ENCODE data around the gene LGALS9B.
"Not testable (repeated sequence)": the region's sequence is repeated elsewhere in the genome, so short reads cannot be mapped to it uniquely, and the experiment has no call there.

The LGALS9B gene

DNA sequence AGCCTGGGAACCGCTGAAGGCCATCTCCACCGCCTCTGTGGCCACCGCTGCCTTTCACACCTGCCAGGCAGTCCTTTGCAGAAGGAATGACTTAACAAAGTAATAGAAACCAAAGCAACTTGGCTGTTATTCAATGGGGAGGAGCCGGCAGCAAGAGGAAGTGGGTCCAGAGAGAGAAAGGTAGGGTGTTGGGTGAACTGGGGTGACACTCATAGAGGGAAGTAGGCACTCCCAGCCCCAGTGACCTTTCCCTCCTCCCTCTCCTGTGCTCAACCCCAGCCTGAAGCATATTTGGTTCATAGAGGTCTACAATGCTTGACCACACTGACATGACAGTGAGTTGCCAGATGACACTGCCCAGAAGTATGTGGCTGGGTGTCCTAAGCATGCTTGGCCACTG lies at the start of gene LGALS9B:
TSS of gene LGALS9B (minus strand) at position 93 of the 400 bp plus-strand sequence. CDS start at position 24, 69 bp downstream.
- not testable (repeated sequence) for DNase-seq

DNA sequence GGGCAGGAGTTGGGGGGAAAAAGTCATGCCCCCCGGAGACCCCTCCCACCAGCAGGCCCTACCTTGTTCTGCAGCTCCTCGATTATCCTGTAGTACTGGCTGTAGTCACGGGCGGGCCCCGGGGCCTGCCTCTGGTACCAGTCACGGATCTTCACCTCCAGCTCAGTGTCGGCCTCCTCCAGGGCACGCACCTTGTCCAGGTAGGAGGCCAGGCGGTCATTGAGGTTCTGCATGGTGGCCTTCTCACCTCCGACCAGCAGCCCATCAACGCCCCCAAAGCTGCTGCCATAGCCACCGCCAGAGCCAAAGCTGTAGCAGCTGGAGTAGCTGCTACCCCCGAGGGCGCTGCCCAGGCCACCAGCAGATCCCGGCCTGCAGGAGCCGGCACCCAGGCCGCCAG lies 49.6 kb upstream of the LGALS9B start:
- not testable (repeated sequence) for DNase-seq

DNA sequence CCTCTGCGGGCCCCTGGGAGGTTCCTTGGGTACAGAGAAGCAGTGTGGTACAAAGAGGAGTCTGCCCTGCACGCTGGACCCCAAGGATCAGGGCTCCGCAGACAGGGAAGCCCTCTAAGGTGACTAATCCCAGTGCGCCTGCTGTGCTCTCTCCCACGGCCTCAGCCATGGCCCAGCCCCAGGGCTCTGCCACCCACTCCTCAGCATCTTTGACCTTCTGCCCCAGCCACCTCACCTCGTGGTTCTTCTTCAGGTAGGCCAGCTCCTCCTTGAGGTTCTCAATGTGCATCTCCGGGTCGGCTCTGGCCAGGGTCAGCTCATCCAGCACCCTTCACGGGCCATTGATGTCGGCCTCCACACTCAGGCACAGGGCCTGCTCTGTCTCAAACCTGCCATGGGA lies 47.8 kb upstream of the LGALS9B start:
- DNase-seq = not testable (repeated sequence)

DNA sequence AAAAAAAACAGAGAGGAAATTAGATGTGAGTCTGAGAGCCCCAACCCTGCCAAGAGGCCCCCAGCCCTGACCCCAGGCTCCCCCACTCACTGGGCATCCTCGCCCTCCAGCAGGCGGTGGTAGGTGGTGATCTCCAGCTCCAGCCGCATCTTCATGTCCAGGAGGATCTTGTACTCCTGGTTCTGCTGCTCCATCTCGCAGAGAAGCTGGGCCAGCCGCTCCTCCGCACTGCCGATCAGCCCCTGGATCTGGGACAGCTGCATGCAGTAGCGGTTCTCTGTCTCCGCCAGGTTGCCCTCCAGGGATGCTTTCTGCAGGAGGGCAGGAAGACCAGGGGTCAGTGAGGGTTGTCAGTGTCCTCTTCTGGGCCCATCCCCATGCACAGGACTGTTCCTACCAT lies 46.2 kb upstream of the LGALS9B start:
- DNase-seq = not testable (repeated sequence)

GRCh38 chr17:20512378-20512777 lies 45.0 kb upstream of the LGALS9B start:
- DNase-seq = not testable (repeated sequence)

- DNase-seq = not testable (repeated sequence)
Observed at GRCh38 chr17:20511778-20512177, 44.4 kb upstream of the LGALS9B start.

- not testable (repeated sequence) for DNase-seq
Observed at GRCh38 chr17:20505333-20505732, 38.0 kb upstream of the LGALS9B start.

DNA sequence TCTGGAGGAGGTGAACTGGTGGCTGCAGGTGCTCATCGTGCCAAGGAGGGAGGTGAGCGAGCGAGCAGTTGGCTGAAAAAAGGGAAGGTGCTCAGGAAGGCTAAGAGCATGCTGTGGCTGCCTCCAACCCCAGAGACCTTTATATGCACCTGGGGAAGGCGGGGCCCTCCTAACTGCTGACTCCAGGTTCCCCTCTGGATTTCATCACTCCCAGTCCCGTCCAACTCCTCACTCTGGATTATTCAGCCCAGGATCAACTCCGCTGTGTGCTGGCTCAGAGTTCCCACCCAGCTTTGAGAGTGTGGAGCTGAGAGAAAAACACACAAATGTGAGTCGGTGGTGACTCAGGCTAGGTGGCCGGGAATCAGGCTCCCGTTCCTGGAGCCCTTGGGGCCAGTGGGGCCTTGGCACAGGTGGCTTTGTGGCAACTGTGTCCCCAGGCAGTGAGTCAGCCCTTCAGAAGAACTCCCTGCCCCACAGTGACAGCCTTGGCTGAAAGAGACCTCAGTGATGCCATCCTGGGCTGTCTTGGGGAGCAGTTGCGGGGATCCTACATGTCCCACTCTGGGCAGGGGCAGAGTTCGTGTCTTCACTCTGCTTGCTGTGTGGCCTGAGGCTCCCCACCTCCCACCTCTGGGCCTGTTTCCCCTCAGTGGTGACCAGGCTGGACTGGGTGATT lies 37.2 kb upstream of the LGALS9B start:
- DNase-seq = not testable (repeated sequence)

- not testable (repeated sequence) for DNase-seq
Observed at GRCh38 chr17:20501896-20502295, 34.6 kb upstream of the LGALS9B start.

DNA sequence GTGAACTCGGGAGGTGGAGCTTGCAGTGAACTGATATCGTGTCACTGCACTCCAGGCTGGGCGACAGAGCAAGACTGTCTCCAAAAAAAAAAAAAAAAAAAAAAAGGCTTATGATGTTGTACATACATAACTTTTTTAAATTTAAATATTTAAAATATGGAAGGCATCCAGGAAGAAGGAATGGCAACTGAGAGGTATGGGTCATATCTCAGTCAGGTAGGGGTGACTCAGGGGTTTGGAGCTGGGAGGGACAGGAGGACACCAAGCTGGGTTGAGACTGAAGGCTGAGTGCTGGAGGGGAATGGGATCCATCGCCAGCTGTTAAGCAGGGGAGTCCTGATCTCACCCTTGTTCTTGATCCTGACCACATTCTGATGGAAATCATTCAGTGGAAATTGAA lies 33.0 kb upstream of the LGALS9B start:
- not testable (repeated sequence) for DNase-seq

GRCh38 chr17:20495420-20495819 lies 28.1 kb upstream of the LGALS9B start:
- not testable (repeated sequence) for DNase-seq

DNA sequence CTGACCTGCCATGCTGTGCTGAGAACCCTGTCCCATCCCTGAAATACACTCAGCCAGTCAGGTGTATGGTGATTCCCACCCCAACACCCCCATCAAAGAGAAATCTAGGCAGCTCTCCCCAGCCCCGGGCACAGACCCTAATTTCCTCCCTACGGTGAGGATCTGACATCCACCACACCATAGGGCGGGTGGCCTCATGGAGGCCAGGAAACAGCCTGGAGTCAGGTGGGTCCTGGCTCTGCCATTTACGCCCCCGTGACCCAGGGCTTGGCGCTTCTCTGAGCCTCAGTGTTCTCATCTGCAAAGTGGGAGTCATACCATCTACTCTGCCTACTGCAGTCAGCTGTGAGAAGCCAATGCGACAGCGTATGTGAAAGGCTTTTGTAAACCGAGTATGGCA lies 27.4 kb upstream of the LGALS9B start:
- DNase-seq = not testable (repeated sequence)

GRCh38 chr17:20494147-20494546 lies 26.8 kb upstream of the LGALS9B start:
- not testable (repeated sequence) for DNase-seq

DNA sequence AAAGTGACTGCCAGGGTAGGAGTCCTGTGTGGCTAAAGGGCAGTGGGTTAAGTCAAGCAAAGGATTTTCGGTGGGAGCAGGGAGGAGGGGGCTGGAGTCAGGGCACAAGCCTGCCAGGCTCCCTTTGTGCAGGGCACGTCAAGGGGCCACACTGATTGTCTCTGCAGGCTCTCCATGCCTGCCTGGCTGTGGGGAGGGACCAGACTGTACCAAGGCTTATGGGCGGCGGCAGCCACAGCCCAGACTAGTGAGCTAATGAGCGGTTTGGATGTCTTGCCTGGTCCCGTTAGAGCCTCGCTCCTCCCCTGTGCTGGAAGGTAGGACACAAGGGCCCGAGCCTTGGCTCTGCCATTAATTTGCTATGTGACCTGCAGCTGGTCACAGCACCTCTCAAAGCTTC lies 25.6 kb upstream of the LGALS9B start:
- not testable (repeated sequence) for DNase-seq

DNA sequence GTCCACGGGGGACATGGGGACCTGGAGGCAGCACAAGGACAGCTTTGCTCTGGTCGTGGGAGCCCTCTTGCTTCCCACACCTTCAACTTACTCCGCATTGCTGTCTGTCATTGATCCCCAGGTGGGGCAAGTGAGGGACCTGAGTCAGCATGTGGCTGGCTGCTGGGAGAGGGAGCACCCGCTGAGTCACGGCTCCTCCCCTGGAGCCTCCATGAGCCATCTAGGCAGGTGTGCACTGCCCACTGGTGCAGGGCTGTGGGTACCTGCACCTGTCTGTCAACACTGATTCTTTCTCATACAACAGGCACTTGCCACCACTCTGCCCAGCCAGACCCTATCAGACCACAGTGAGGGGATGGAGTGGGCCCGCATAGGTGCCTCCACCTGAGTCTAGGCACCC lies 24.8 kb upstream of the LGALS9B start:
- not testable (repeated sequence) for DNase-seq

- DNase-seq = not testable (repeated sequence)
Observed at GRCh38 chr17:20484930-20485329, 17.6 kb upstream of the LGALS9B start.

DNA sequence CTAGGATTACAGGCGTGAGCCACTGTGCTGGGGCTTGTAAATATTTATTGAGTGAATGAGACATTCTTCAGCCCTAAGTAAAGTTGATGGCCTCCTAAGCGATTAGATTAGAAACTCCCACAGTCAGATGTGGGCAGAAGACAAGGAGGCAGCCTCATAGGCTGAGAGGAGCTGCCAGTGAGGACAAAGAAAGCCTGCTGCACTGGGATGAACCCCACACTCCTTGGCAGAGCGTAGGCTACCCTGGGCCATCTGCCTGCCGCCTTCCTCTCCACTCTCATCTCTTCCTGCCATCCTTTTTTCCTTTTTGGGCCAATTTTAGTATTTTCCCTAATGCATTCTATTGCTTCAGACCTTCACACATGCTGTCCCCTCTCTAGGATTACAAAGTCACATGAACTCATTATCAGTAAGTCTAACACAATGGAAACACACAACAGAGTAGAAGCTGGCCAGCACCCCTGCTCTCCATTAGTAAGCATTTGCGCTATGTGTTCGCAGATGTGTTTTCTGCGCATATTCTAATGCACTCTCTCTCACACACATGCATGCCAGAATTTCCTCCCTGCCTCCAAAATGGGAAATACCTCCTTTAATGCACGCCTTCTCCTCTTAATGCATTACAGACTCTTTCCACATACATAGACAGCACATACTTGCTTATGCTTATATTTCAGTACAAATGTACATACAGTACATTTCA lies 12.7 kb upstream of the LGALS9B start:
- DNase-seq = not testable (repeated sequence)

DNA sequence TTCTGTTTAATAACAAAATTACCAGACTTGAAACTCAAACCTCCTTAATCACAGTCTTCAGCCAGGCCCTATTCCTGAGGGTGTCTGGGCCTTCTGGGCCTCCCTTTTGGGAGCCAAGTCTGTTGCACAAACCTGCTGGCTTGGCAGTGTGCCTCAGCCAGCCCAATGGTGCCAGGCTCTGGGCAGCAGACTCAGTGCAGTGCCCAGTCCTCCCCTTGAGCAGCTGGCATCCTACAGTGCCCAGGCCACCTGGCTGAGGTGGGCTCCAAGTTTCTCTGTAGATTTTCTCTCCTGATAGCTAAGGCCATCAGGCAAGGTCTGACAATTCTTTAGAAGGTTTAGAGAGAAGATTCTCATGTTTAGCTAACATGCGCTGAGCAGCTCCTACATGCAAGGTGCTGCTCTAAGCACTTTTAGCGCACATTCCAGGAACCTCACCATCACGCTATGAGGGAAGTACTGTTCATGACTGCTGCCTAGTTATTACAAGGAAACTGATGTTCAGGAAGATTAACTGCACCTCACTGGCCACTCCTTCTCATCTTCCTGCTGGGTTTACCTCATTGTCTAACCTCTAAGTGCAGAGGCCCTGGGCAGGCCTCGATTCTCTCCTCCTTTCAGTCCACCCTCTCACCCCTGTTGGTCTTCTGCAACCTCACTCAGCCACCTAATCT lies 10.2 kb upstream of the LGALS9B start:
- not testable (repeated sequence) for DNase-seq

DNA sequence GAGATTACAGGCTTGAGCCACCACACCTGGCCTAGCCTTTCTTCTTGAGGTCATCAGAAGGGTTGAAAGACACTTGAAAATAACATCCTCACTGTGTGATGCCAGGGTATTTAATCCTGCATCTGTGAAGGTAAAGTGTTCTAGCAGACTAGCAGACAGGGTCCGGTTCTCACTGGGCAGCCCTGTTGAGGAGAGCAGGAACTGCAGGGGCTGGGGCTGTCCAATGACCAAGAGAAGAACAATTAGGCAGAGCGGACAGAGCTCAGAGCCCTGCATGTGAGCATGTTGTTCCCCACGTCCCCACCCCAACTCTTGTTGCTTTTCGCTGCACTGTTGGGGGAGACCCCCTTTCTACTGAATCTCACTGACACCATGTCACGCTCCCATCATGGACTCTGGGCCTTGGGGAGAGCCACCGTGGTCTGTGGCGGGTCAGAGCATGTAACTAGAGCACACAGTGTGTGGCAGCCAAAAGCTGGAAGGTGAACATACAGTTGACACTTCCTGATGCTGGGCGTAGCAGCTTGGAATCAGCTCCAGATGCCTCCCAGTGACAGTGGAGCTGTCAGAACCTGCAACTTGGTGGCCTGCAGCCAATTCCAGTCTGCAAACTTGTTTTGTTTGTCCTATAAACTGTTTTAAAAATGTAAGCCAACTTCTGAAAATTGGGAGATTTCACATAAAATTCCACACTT lies 7.9 kb upstream of the LGALS9B start:
- not testable (repeated sequence) for DNase-seq

GRCh38 chr17:20474081-20474480 lies 6.7 kb upstream of the LGALS9B start:
- DNase-seq = not testable (repeated sequence)

DNA sequence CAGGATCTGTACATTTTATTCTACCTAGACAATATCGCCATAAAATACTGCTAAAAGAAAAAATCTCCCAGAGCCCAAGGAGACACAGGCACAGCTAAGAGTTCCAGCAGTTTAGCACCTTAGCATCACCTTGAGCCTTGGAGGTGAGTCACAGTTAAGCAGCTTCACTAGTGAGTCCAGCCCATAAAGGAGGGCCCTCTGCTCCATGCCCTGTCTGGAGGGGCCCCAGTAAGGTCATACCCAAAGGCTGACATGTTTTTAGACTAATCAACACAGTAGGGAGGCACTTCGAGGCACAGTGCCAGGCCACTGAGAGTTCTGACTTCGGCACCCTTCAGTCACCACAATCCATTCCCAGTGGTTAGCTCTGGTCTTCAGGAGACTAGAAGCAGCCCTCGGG lies 2.6 kb upstream of the LGALS9B start:
- DNase-seq = not testable (repeated sequence)

GRCh38 chr17:20469107-20469506 lies 1.8 kb upstream of the LGALS9B start:
- DNase-seq = not testable (repeated sequence)

DNA sequence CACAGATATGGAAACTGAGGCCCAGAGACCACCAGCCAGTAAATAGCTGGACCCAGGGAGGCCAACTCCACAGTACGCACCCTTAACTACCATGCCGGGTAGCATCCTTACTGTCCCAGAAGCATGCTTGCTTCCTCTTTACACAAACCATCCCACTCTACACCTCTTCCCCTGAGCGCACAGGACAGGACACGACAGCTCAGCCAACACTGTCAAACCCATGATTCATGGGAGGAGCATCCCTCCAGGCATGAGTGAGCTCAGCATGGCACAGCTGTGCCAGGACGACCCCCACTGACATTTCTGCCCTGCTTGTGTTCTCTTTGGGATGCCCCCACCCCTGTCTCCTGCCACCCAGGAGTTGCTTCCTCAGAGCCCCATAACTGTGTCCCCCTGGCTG lies 340 bp downstream of the LGALS9B start:
- DNase-seq = not testable (repeated sequence)

All from activated CD4-positive, alpha-beta T cell treated with anti-CD3 and anti-CD28 coated beads, Interleukin-2, Interleukin-6, amounts not matched to agents 100 ng/mL and 50 ng/mL, durations not matched to agents 16 hours and 8 hours (primary cell).